Heart right ventricle (tissue), 16 donors: Measurements from ENCODE around the gene EPS8L2. TPM values are rescaled to one million over a fixed set of nuclear protein-coding genes. Genes with fewer than 3 reads are reported as not detected.

Experiments used
- ATAC-seq, 8 donors: fragments of 200-7000 bp; cut with Tn5 transposase; one replicate each; pipeline ENCODE4 v1.9.1; 2020; ENCODE audit warnings: mild to moderate bottlenecking in 8 of 8, moderate library complexity in 8 of 8, moderate number of reproducible peaks in 1 of 8
- DNase-seq, 2 donors: peaks; one replicate each; pipeline ENCODE4 v3.0.0-alpha.2; 2020
- H3K27ac ChIP-seq, 10 donors: fragments of 200-600 bp; sonication (generic) in 2 of 10; one replicate each; pipeline versions ENCODE4 v1.5.0 to v1.8.0; 2020 to 2022; ENCODE audit warnings: mild to moderate bottlenecking in 3 of 10
- H3K27me3 ChIP-seq, 7 donors: fragments of 200-600 bp; one replicate each; pipeline ENCODE4 v1.8.0; 2021 to 2022; ENCODE audit warnings: mild to moderate bottlenecking in 2 of 7
- H3K36me3 ChIP-seq, 9 donors: fragments of 200-600 bp; sonication (generic) in 1 of 9; one replicate each; pipeline versions ENCODE4 v1.5.0 to v1.8.0; 2020 to 2022; ENCODE audit warnings: mild to moderate bottlenecking in 2 of 9
- H3K4me1 ChIP-seq, 9 donors: fragments of 200-600 bp; sonication (generic) in 1 of 9; one replicate each; pipeline versions ENCODE4 v1.5.0 to v1.8.0; 2020 to 2022; ENCODE audit warnings: mild to moderate bottlenecking in 4 of 9
- H3K4me3 ChIP-seq, 10 donors: fragments of 200-600 bp; sonication (generic) in 2 of 10; one replicate each; pipeline versions ENCODE4 v1.5.0 to v1.8.0; 2020 to 2022; ENCODE audit warnings: mild to moderate bottlenecking in 7 of 10, moderate library complexity in 2 of 10
- H3K9me3 ChIP-seq, 11 donors: fragments of 200-600 bp in 10 of 11; sonication (generic) in 2 of 11; one replicate each; pipeline versions ENCODE4 v1.5.0 to v1.8.0; 2013 to 2022; ENCODE audit warnings: mild to moderate bottlenecking in 2 of 11, control low read depth in 1 of 11, moderate library complexity in 1 of 11
- CTCF ChIP-seq, 9 donors: fragments of 200-600 bp; sonication (generic) in 2 of 9; IDR thresholded peaks; one replicate each; pipeline versions ENCODE4 v1.5.0 to v1.8.0; 2021 to 2022; ENCODE audit warnings: antibody characterized with exemption in 9 of 9, mild to moderate bottlenecking in 5 of 9, moderate library complexity in 1 of 9
- WGBS, 2 donors: extraction: QIAGEN DNeasy Blood & Tissue Kit; methylation state at CpG; one replicate each; pipeline ENCODE4 v1.1.7; 2013; ENCODE audit warnings: inconsistent platforms in 1 of 2; 5-methylcytosine and 5-hydroxymethylcytosine counted together
- intact Hi-C, 10 donors: fragments of 100-400 bp; cut with DNase I; formaldehyde crosslinking; loops; one replicate each; pipeline versions ENCODE4 v1.11.1 to v1.14.2; 2022
- polyA plus RNA-seq, 2 donors: library from polyadenylated mRNA; stranded (reverse); fragments of 200-250 nt; gene quantifications; one replicate each; pipeline ENCODE4 v1.2.3, GENCODE V29; 2013
- total RNA-seq, 10 donors: library from RNA; stranded (reverse); fragmentation: NEBNext Ultra II Directional in 3 of 10; extraction: Animal tissue kit (Norgen Biotek cat#: 25700) in 3 of 10; gene quantifications; one replicate each; pipeline versions ENCODE4 v1.2.1 to v1.2.4, GENCODE V29; 2021 to 2023
- donor health status: Arrhythmogenic right ventricular cardiomyopathy.
- donor health status: ischemic (EF 13 %, LVEDD 7.1; RV severe dilation, severe dysfunction).
- donor health status: healthy with polysubstance abuse.
- donor health status: DM: no; HTN: yes; CAD: no.
- donor health status: DM: no; HTN: no; CAD: no.
- donor health status: ischemic (EF 25% LVEDD 6.9; RV normal size, moderate dysfunction).
- donor health status: ischemic (EF 25% LVEDD 5.7; RV mildly dilated, moderate dysfunction).
- donor health status: healthy.
- donor health status: DM: yes; HTN: yes; CAD: no.
- donor health status: Ischemic cardiomyopathy.
- donor health status: ischemic (EF 35%, LVEDD 5.7; RV mildly dilated, moderate dysfunction).
- donor health status: nonischemic (EF 11% LVEDD 7.7; RV severe dilation, severe dysfunction).
- donor health status: DM: yes; HTN: yes; CAD: no.
- donor health status: PGD.
- donor health status: ischemic (EF 29% LVEDD 5.4; RV normal size, mild dysfunction).
- donor health status: nonischemic (EF 23%, LVEDD 6.1; RV moderate dilation, normal function).

Gene EPS8L2
- total and polyA plus RNA-seq, 12 donors = 1.2 to 6.7 (median 2.9) TPM

GRCh38 chr11:746289-747157, 40.5 kb downstream of the EPS8L2 start:
- ATAC-seq = peak in 7 of 8 donors; percentile 4 to 46 (median 27)

GRCh38 chr11:747158-748006, 41.4 kb downstream of the EPS8L2 start, which contains the start of gene TALDO1:
TALDO1 (plus strand) TSS chr11:747464; CDS start chr11:747482, 18 bp downstream.
- DNase-seq = peak; percentile 90 to 93
- WGBS, 2 donors = 0 to 1% methylated on average over 105 to 112 of the region's 112 CpGs
- Histone ChIP-seq H3K4me1 (peaks cover 3 to 35% (median 27%) of the 10 kb centered on the region in 9 donors), H3K4me3 (peak within 1 kb of the TSS; percentile 84 to 99 (median 95)), H3K36me3 (peaks cover 0 to 10% (median 0%) of the 10 kb centered on the region in 9 donors), H3K9me3 (no peaks in the 10 kb centered on the region), H3K27me3 (no peaks in the 10 kb centered on the region), H3K27ac (peak within 1 kb of the TSS; percentile 19 to 95 (median 90))
- TF ChIP-seq CTCF (IDR thresholded peaks at IDR 0.05) = peak in 4 of 9 donors; percentile 13 to 49 (median 37)
- peak; percentile 97 to 99 (median 98) for ATAC-seq
- intact Hi-C loops = no loop called here

More at GRCh38 chr11:746289-747157, 40.5 kb downstream of the EPS8L2 start:
- Histone ChIP-seq H3K4me1 (peaks cover 3 to 39% (median 27%) of the 10 kb centered on the region in 9 donors), H3K27ac (peak overlapping the region in 9 of 10 donors; percentile 81 to 95 (median 90)), H3K4me3 (peak overlapping the region; percentile 84 to 99 (median 95)), H3K9me3 (no peaks in the 10 kb centered on the region), H3K36me3 (peaks cover 0 to 2% (median 0%) of the 10 kb centered on the region in 9 donors), H3K27me3 (no peaks in the 10 kb centered on the region)
- WGBS, 2 donors = 26 to 27% methylated on average over 45 to 46 of the region's 46 CpGs
- intact Hi-C loops = no loop called here
- TF ChIP-seq CTCF (IDR thresholded peaks at IDR 0.05) = no peak
- no peak for DNase-seq

GRCh38 chr11:748007-748359, 42.0 kb downstream of the EPS8L2 start:
- WGBS, 2 donors = 11 to 16% methylated on average over 18 of the region's 18 CpGs
- Histone ChIP-seq H3K36me3 (peaks cover 0 to 16% (median 0%) of the 10 kb centered on the region in 9 donors), H3K4me1 (peaks cover 3 to 35% (median 27%) of the 10 kb centered on the region in 9 donors), H3K9me3 (no peaks in the 10 kb centered on the region), H3K27me3 (no peaks in the 10 kb centered on the region), H3K27ac (peak overlapping the region in 9 of 10 donors; percentile 19 to 95 (median 90)), H3K4me3 (peak overlapping the region; percentile 84 to 99 (median 95))
- intact Hi-C loops = no loop called here
- ATAC-seq = peak in 7 of 8 donors; percentile 1 to 24 (median 9)
- no peak for TF ChIP-seq CTCF (IDR thresholded peaks at IDR 0.05)
- DNase-seq = no peak

- peak overlapping the region in 1 of 10 donors; percentile 93 for H3K4me3 ChIP-seq
- intact Hi-C loops = no loop called here
- peaks cover 3 to 35% (median 27%) of the 10 kb centered on the region in 9 donors for H3K4me1 ChIP-seq
- ATAC-seq (no peak), DNase-seq (no peak)
- TF ChIP-seq CTCF (IDR thresholded peaks at IDR 0.05) = no peak
- WGBS, 2 donors = 57 to 73% methylated on average over 2 of the region's 2 CpGs
- peaks cover 0 to 23% (median 0%) of the 10 kb centered on the region in 9 donors for H3K36me3 ChIP-seq
- no peaks in the 10 kb centered on the region for H3K9me3 ChIP-seq
- H3K27ac ChIP-seq = peak overlapping the region in 1 of 10 donors; percentile 95
- H3K27me3 ChIP-seq = no peaks in the 10 kb centered on the region
Measured at GRCh38 chr11:749731-750130, 43.7 kb downstream of the EPS8L2 start.
